ACC112 (cell line): ENCODE results near the gene ESPNL.

Experiments used
- H2AFZ ChIP-seq: fragments of 200-600 bp; sonication (generic); one replicate; pipeline ENCODE4 v1.6.0; 2017; ENCODE audit warnings: antibody characterized with exemption, low read length; ENCODE audit not compliant: unreplicated experiment
- H3K27ac ChIP-seq: fragments of 200-600 bp; sonication (generic); 2 replicates; pipeline ENCODE4 v1.5.1; 2014; ENCODE audit warnings: low read depth, mild to moderate bottlenecking, antibody characterized with exemption, low read length, moderate library complexity
- H3K27me3 ChIP-seq: fragments of 200-600 bp; sonication (generic); 2 replicates; pipeline ENCODE4 v1.6.1; 2014; ENCODE audit warnings: mild to moderate bottlenecking, antibody characterized with exemption, low read length, moderate library complexity, mixed read lengths; ENCODE audit not compliant: insufficient read depth
- H3K36me3 ChIP-seq: fragments of 200-600 bp; sonication (generic); 2 replicates; pipeline ENCODE4 v1.6.1; 2016; ENCODE audit warnings: mild to moderate bottlenecking, antibody characterized with exemption, low read length, moderate library complexity, mixed read lengths; ENCODE audit not compliant: insufficient read depth
- H3K4me1 ChIP-seq: fragments of 200-600 bp; sonication (generic); one replicate; pipeline ENCODE4 v1.6.1; 2016; ENCODE audit warnings: low read length, mixed read lengths; ENCODE audit not compliant: insufficient read depth, unreplicated experiment, control insufficient read depth
- H3K4me3 ChIP-seq: fragments of 200-600 bp; sonication (generic); 2 replicates; pipeline ENCODE4 v1.5.1; 2014; ENCODE audit warnings: mild to moderate bottlenecking, low read depth, low read length
- H3K79me2 ChIP-seq: fragments of 200-600 bp; sonication (generic); one replicate; pipeline ENCODE4 v1.6.0; 2016; ENCODE audit warnings: low read length; ENCODE audit not compliant: control insufficient read depth, unreplicated experiment, insufficient read depth

ESPNL gene

DNA sequence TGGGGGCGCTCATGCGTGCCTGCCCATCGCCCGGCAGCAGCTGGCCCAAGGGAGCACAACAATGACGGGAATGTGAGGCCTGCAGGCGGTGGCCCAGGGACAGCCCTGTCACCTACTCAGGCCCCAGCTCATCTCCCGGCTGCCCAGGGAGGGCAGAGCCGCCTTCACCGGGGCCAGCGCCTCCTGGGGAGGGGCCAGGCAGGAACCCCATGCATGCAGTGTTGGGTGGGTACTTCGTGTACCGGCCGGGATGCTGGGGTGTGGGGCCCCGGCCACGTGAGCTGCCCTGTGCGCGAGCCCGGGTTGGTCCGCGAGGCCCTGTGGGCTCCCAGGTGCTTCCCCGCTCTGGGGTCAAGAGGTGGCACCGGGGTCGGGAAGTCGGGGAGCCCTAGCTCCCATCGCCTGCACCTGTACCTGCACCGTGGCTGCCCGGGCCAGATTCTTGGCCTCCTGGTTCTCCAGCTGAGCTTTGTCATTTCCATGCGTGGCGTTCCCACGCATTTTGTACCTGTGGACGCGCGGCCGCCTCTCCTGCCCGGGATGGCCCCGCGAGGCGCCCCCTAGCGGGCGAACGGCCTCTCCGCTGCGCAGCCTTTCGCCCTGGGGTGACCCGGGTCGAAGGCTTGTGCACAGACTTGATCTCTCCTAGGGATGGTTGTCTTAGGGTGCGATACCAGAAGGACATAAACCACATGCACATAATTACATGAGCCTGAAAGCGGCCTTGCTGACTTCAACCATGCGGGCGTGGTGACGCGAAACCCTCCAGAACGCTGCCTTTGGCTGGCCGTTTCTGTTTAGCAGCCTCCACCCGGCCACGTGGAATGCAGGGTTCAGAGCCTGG lies 39.3 kb downstream of the ESPNL start:
- no peaks in the 10 kb centered on the region for H3K27me3 ChIP-seq
- H3K27ac ChIP-seq: no peak overlapping the region
- no peak overlapping the region for H2AFZ ChIP-seq
- H3K36me3 ChIP-seq: no peaks in the 10 kb centered on the region
- H3K4me1 ChIP-seq: peaks cover 31% of the 10 kb centered on the region
- H3K79me2 ChIP-seq: no peaks in the 10 kb centered on the region
- no peak overlapping the region for H3K4me3 ChIP-seq

DNA sequence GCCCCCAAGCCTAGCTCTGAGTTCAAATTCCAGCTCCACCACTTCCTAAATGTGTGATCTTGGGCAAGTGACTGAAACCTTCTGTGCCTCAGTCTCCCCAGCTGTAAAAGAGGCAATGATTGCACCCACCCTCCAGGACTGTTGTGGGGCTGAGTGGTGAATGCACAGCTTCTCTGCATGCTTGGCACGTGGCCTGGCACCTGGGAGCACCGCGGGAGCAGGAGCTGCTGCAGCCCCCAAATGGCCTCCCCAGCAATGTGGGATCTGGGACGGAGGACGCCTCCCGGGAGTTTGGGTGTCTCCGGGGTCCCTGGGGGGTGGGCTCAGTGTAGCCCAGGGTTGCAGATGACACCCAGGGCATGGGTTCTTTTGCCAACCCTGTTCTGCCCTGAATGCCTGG lies 39.9 kb downstream of the ESPNL start:
- Histone ChIP-seq H3K4me1 (peaks cover 31% of the 10 kb centered on the region), H3K36me3 (no peaks in the 10 kb centered on the region), H3K27me3 (no peaks in the 10 kb centered on the region), H2AFZ (no peak overlapping the region), H3K79me2 (no peaks in the 10 kb centered on the region), H3K4me3 (no peak overlapping the region), H3K27ac (no peak overlapping the region)

DNA sequence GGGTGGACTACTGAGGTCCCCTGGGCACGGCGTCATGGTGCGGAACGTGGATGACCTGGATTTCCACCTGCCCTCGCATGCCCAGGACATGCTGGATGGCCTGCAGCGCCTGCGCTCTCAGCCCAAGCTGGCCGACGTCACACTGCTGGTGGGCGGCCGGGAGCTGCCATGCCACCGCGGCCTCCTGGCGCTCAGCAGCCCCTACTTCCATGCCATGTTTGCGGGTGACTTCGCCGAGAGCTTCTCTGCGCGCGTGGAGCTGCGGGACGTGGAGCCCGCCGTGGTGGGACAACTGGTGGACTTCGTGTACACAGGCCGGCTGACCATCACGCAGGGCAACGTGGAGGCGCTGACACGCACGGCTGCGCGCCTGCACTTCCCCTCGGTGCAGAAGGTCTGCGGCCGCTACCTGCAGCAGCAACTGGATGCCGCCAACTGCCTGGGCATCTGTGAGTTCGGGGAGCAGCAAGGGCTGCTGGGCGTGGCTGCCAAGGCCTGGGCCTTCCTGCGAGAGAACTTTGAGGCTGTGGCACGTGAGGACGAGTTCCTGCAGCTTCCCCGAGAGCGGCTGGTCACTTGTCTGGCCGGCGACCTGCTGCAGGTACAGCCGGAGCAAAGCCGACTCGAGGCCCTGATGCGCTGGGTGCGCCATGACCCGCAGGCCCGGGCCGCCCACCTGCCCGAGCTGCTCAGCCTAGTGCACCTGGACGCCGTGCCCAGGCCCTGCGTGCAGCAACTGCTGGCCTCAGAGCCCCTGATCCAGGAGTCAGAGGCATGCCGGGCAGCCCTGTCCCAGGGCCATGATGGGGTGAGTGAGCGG lies 40.8 kb downstream of the ESPNL start:
- no peak overlapping the region for H3K27ac ChIP-seq
- H3K79me2 ChIP-seq: no peaks in the 10 kb centered on the region
- peaks cover 31% of the 10 kb centered on the region for H3K4me1 ChIP-seq
- H3K36me3 ChIP-seq: no peaks in the 10 kb centered on the region
- no peaks in the 10 kb centered on the region for H3K27me3 ChIP-seq
- no peak overlapping the region for H3K4me3 ChIP-seq
- no peak overlapping the region for H2AFZ ChIP-seq

DNA sequence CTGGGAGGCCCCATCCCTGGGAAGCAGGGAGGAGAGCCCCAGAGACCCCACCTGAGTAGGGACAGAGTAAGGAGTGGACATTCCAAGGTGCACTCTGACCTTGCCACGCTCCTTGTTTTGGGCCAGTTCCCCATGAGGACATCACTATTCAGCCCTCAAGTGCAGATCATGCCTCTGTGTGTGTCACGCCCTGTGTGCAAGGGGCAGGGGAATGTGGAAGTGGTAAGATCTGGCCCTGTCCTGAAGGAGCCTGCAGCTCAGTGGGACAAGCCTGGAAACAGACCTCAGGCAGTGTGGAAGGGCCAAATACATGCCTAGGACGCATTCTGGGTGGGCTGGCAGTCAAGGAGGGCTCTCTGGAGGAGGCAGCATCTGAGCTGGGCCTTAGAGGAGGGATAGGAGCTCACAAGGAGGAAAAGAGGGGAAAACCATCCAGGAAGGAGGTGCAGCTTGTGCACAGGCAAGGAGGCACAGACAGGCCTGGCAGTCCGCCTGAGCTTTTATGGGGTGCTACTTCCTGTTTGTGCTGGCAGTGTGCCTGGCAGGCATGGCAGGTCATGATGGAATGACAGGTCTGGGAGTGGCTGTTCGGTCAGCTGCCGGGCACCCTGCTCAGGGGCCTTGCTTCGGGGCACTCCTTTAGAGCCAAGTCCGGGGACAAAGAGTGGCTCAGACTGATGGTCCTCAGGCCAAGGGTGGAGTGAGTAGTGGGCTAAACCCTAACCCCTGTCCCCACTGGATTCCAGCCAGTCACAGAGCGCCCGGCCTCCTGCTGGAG lies 41.6 kb downstream of the ESPNL start:
- H3K4me1 ChIP-seq: peaks cover 31% of the 10 kb centered on the region
- no peak overlapping the region for H3K27ac ChIP-seq
- H3K27me3 ChIP-seq: no peaks in the 10 kb centered on the region
- no peak overlapping the region for H3K4me3 ChIP-seq
- H2AFZ ChIP-seq: no peak overlapping the region
- H3K36me3 ChIP-seq: no peaks in the 10 kb centered on the region
- H3K79me2 ChIP-seq: no peaks in the 10 kb centered on the region

DNA sequence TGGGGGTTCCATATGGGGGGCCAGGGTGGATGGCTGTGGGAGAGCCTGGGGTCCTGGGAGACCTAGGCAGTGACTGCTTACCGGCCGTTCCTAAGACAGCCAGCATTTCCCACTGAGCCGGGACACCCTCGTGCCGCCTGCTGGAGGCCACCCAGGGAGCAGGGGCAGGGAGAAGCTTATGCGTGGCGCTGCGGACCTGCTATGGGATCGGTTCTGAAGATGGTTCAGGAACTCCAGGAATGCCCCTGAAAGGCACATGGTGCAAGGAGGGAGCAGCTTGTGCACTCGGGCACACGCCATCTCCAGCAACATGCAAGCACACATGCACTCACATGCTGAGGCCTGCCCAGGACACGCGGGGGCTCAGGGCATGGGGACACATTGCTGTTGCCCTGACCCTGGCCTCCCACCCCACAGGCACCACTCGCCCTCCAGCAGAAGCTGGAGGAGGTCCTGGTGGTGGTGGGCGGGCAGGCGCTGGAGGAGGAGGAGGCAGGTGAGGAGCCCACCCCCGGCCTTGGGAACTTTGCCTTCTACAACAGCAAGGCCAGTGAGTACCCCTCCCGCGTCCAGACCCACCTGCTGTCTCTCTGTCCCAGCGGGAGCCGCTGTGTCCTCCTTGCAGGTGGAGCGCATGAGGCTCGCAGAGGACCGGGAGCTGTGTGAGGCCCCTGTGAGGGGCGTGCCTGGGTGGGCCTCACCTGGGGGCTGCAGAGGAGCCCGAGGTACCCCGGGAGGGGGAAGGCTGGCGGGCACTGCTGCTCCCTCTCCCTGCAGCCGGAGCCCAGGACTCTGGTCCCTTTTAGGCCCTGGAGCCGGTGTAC lies 42.5 kb downstream of the ESPNL start:
- Histone ChIP-seq H3K4me3 (no peak overlapping the region), H3K36me3 (no peaks in the 10 kb centered on the region), H3K27ac (no peak overlapping the region), H2AFZ (no peak overlapping the region), H3K4me1 (peaks cover 28% of the 10 kb centered on the region), H3K79me2 (no peaks in the 10 kb centered on the region), H3K27me3 (no peaks in the 10 kb centered on the region)

DNA sequence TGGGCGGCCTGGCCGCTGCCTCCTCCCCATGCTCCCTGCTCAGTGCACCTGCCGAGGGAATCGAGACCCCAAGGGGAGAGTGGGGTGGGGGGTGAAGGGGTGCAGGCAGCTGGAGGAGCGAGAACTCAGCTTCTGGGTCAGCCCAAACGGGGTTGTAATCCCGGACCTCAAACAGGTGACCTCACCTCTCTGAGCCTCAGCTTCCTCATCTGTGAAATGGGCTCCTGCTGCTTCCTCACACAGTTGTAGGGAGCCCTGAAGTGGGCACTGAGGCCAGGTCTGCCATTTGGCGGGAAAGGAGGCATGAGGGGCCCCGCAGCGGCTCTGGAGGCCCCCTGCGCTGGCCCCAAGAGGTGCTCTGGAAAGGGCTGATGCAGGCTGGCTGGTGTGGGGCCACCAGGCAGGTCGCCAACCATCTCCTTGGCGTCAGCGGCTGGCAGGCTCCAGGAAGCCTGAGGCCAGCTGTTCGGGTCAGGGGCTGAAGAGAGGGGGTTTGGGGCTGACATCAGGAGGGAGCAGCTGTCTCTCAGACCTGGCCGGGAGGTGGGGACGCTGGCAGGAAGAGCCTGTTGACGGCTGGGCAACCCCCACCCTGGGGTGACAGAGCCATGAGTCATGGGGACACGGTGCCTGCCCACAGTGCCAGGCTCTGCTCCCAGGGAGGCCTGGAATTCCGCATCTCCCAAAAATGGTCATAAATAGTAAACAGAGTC lies 43.3 kb downstream of the ESPNL start:
- no peak overlapping the region for H3K4me3 ChIP-seq
- H3K4me1 ChIP-seq: peaks cover 27% of the 10 kb centered on the region
- no peaks in the 10 kb centered on the region for H3K36me3 ChIP-seq
- H3K79me2 ChIP-seq: no peaks in the 10 kb centered on the region
- 0 out of 2 replicates have a peak overlapping the region, but pooled peaks have one; percentile 18 for H3K27ac ChIP-seq
- H2AFZ ChIP-seq: no peak overlapping the region
- H3K27me3 ChIP-seq: no peaks in the 10 kb centered on the region

DNA sequence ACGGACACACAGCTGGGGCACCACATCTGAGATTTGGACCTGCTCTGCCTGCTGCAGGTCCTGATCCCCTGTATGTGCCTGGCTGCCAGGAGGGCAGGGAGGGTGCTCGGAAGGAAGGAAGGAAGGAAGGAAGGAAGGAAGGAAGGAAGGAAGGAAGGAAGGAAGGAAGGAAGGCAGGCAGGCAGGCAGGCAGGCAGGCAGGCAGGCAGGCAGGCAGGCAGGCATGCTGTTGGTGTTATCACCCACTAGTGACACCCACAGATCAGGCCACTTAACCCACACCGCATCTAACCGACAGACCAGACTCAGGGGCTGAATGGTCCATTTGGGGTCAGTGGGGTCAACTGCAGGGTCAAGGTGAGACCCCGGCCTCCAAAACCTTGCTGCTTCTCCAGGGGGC lies 44.1 kb downstream of the ESPNL start:
- Histone ChIP-seq H3K4me1 (peaks cover 27% of the 10 kb centered on the region), H3K27ac (no peak overlapping the region), H3K27me3 (no peaks in the 10 kb centered on the region)

DNA sequence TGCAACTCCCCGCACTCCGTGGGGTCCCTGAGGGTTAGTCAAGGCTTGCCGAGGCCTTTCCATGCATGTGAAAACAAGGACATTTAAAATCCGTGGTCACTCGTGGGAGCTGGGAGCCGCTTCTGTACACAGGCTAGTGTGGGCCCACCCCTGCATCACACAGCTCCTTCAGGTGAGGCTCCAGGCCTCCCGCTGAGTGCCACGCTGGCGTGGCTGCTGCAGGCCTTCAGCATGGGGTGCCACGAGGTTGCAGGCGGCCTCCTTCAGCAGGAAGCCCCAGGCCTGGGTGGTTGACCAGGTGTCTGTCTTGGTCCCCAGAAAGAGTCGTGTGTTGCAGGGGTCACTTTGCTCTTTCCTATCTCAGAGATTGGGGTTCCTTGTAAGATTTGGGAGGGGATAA lies 44.9 kb downstream of the ESPNL start:
- H3K4me1 ChIP-seq: peaks cover 27% of the 10 kb centered on the region
- no peaks in the 10 kb centered on the region for H3K27me3 ChIP-seq
- no peak overlapping the region for H3K27ac ChIP-seq
- no peaks in the 10 kb centered on the region for H3K79me2 ChIP-seq
- no peak overlapping the region for H2AFZ ChIP-seq
- no peaks in the 10 kb centered on the region for H3K36me3 ChIP-seq
- H3K4me3 ChIP-seq: no peak overlapping the region

More for the DNA sequence above, 44.1 kb downstream of the ESPNL start:
- Histone ChIP-seq H3K79me2 (no peaks in the 10 kb centered on the region), H3K36me3 (no peaks in the 10 kb centered on the region), H3K4me3 (no peak overlapping the region), H2AFZ (no peak overlapping the region)

DNA sequence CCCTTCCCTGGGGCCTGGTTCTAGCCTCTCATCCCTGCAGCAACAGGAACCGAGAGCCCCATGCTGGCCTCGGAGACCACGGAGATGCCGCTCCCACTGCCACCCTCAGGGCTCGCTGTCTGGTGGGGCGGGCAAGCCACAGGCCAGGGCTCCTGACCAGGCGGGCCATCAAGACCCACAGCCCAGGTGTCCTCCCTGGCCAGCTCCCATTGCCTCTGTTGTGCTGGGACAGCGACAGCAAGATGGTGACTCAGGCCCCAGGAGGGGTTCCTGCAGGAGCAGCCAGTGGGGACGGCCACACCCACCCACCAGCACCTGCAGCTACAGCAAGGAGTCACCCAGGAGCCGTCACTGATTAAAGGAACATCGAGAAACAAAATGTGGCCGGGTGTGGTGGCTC lies 45.7 kb downstream of the ESPNL start:
- H3K4me3 ChIP-seq: no peak overlapping the region
- H3K79me2 ChIP-seq: no peaks in the 10 kb centered on the region
- H3K36me3 ChIP-seq: no peaks in the 10 kb centered on the region
- peaks cover 27% of the 10 kb centered on the region for H3K4me1 ChIP-seq
- H3K27ac ChIP-seq: no peak overlapping the region
- no peaks in the 10 kb centered on the region for H3K27me3 ChIP-seq
- H2AFZ ChIP-seq: no peak overlapping the region
